Amniotic epithelial cell (primary cell): ENCODE results near the gene PTPN1.
A peak's percentile ranks its signal among the peaks of the same experiment; 100 is the strongest.

Source experiments
- DNase-seq: peaks from one replicate; pipeline ENCODE4 v3.0.0-alpha.2; 2010; ENCODE audit warnings: low read depth

PTPN1 gene

DNA sequence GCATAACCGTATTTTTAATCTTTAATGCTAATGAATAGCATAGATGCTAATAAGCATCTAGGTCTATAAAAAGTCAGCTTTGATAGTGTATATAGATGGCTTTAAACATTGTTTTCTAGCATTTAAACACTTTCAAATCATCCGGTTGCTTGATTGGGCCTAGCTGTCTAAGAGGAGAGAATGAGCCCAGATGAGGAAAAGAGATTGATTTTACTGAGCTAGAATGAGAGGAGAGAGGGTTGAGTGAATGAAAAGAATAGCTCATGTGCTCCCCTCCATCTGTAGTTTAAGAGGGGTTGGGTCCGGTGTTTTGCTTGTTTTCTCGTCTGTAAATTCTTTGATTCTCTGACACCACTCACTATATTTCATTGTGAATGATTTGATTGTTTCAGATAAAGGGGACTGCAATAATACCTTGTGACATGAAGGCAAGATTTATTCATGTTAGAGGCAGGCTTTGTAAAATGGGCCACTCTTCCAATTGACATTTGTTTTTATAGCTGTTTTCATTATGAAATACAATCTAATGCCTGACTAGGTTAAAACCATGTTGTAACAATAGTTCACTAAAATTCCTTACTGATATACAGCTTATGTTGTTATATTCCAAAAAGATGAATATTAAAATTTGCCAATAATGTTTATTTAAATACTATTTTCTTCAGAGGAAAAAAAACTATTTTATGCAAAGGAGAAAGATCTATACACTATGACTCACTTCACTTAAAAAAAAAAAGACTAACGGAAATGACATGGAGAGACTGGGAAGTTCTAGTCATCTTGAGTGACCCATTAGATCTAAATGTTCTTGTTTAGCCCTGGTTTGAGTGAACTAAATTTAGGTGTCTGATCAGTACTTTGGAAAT lies 3.2 kb downstream of the PTPN1 start:
- DNase-seq, result peak; percentile 64

DNA sequence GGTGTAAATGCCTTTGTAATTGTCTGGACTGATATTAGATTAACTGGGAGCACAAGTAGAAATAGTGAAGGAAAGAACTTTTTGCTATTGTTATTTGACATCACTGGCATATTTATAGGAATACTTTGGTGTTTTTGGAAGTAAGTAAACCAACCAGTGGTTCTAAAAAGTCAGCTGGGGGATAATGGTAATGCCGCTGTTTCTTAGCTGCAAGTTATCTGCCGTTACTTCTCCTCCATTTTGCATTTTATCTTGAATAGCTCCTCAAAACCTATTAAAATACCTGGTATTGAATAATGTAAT lies 3.8 kb downstream of the PTPN1 start:
- no peak for DNase-seq

DNA sequence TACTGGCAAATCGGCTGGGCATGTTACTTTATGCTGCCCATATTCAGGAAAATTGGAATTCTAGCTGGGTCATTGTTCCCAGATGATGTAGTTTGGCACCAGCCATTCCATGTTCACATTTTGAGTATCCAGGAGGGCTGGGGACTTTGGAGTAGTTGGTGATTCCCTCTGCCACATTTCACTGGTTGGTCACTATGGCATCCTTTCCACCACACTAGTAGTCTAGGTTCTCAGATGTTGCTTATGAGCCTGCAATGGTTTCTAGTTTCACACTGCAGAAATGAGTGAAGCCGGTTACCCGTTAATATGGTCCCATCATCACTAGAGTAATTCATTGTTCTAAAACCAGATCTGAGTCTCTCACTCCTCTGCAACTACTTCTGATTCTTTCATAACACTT lies 4.6 kb downstream of the PTPN1 start:
- DNase-seq, result no peak

GRCh38 chr20:50515471-50516106 lies 5.4 kb downstream of the PTPN1 start:
- no peak for DNase-seq

DNA sequence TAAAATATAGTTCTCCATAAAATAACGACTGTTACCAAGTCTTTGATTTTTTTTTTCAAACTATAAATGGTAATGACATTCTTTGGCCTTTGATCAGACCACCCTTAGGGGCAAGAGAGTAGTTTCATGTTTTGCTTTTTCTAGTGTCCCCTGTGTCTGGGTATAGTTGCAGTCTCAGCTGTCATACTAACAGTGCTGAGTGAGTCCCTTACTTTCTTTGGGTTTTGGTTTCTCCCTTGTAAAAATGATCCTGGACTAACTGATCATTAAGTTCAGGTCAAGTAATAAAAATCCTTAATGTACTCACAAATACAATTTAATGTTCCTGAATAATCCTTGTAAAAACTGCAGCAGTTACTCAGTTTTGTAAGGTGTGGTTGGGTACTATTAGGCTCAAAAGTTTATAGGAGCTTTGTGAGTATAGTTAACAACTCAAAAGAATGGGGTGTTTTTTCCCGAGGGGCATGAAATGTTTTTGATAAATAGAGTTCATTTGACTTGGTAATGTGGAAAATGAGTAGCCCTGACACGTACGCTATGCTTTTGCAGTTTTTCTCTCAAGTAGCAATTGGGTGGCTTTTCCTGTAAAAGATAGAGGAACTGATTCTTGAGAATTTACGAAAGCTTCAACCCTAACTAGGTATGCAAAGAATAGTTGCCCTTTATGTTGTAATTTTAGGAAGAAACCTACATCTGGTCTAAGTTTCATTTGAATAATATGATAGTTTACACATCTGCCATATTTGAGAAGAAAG lies 6.2 kb downstream of the PTPN1 start:
- DNase-seq, result no peak

- DNase-seq, result no peak
These were observed 7.0 kb downstream of the PTPN1 start for GRCh38 chr20:50516935-50517816.

DNA sequence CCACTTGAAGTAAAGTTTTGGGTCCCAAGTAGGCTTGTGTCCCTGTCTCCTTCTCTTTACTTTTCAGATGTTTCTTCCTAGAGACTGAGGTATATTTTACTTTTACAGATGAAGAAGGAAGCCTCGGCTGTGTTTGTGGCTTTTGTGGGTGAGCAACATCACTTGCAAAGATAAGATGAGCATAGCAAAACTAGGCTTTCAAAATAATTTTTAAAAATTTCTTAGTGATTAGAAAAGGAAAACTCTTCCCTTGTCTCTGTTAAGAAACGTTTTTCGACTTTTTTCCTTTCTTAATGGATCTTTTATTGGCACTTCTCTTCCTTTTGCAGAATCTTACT lies 7.6 kb downstream of the PTPN1 start:
- DNase-seq, result peak; percentile 51

DNA sequence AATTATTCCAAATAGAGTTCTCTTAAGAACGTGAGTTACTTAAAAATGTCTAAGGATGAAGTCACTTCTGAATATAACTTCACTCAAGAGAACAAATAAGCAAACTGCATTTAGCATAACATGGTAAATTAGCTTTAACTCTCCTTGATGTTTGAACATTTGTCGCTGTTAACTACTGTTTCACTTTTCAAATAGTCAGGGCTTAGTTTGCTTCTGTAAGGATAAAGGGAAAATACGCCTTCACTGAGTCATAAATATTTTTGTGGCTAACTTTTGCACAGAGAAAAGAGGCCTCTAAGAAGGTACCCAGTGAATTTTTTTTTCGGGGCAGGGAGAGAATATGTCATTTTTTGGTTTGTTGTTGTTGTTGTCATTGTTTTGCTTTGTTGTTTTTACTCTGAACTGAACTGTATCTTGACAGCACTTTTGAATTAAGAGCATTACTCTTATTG lies 8.1 kb downstream of the PTPN1 start:
- DNase-seq, result peak; percentile 73

- DNase-seq, result no peak
These were observed 9.0 kb downstream of the PTPN1 start for GRCh38 chr20:50519036-50519762.

- DNase-seq, result no peak
These were observed 10.2 kb downstream of the PTPN1 start for GRCh38 chr20:50520222-50520880.

DNA sequence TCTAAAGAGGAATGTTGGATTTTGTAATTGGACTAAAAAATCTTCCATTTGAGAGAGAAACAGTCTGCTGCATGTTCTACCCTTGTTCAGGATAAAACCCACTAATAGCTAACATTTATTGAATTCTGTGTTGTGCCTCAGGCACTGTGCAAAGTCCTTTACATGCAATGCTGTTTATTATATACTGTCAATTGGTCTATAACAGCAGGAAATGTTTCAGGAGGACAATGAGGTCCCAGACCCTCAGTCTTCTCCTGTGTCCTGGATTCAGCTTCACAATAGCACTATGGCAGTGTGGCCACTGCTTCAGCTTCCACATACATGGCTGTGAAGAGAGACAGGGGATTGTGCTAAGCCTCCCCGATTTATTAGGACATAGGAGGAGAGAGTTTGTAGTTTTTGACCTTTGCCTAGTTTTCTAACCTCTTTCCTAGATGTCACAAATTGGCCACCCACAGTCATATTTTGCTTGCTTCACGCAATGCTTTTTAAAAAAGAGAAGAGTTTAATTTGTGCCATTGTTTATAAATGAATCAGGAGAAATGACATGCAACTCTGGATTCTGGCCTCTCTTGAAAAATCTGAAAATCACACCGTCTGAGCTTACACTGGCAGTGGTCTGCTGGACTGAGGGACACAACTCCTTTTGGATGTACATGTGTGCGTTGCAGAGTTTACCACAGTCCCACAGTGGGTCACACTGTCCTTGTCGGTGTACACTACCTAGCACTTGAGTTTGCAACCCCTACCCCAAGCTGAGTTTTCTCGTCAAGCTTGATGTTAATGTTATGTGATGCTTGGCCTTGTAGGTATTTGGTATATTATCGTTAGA lies 11.3 kb downstream of the PTPN1 start:
- DNase-seq, result no peak

- DNase-seq, result no peak
These were observed 12.0 kb downstream of the PTPN1 start for GRCh38 chr20:50522053-50522674.

DNA sequence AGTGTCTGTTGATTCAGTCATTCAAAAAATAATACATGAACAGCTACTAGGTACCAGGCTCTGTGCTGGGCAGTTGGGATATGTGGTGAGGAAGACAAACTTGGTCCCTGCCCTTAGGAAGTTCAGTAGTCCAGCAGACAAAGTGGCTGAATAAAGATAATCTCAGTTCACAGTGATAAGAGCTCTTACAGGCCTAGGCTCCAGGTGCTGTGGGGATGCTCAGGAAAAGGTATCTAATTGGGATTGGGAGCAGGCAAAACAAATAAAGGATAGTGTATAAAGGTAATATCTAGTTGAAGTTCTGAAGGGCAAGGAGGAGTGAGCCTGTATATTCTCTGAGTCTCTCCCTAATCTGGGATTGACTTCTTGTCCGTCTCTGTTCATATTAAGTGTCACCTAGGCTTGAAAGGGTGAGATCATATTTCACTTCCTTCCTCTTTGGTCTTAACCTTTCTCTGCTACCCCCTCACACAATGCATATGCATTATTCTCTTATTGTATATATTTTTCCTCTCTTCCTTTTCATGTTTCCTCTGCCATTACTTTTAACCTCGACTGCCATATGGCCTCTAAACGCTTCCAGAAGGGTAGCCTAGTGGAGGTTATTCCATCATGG lies 13.5 kb downstream of the PTPN1 start:
- DNase-seq, result no peak

DNA sequence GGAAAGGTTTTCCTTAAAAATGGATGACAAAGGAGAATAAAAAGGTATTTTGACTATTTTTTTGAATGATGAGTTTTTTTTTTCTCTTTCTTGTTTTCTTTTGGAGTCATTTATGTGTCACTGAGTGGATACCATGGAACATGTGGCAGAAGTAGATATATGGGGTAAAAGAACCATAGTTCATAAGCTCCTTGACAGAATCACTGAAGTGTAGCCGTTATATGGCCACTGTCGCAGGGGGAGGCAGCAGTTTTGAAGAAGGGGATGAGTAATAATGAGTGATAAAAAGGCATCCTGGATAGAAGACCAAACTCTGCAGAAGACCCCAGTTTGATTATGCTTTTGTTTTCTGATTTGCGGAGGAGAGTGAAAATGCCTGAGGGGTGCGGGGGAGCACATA lies 15.5 kb downstream of the PTPN1 start:
- no peak for DNase-seq

- no peak for DNase-seq
These were observed 16.3 kb downstream of the PTPN1 start for GRCh38 chr20:50526403-50526989.

- peak; percentile 64 for DNase-seq
These were observed 17.0 kb downstream of the PTPN1 start for GRCh38 chr20:50527068-50527605.

- DNase-seq, result no peak
These were observed 17.9 kb downstream of the PTPN1 start for GRCh38 chr20:50528129-50528528.

GRCh38 chr20:50528804-50529351 lies 18.7 kb downstream of the PTPN1 start:
- DNase-seq, result no peak
